Dedifferentiated amniotic fluid mesenchymal stem cell (primary cell): ENCODE data around the gene PI4KA.
"Not testable (repeated sequence)": the region's sequence is repeated elsewhere in the genome, so short reads cannot be mapped to it uniquely, and the experiment has no call there.

Source experiments
- DNase-seq: peaks from one replicate; pipeline ENCODE4 v3.0.0-alpha.2; 2016; ENCODE audit errors: extremely low spot score

Gene PI4KA

DNA sequence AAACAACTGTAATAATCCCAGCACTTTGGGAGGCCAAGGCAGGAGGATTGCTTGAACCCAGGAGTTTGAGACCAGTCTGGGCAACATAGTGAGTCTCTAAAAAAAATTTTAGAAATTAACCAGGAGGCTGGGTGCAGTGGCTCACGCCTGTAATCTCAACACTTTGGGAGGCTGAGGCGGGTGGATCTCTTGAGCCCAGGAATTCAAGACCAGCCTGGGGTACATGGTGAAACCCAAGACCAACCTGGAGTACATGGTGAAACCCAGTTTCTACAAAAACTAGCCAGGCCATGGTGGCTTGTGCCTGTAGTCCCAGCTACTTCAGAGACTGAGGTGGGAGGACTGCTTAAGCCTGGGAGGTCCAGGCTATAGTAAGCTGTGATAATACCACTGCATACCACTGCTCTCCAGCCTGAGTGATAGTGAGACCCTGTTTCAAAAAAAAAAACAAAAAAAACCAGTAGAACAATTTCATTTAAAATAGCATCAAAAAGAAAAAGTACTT, 11.2 kb downstream of the PI4KA start:
- DNase-seq, result no peak

- no peak for DNase-seq
Measured at GRCh38 chr22:20844055-20845037, 14.3 kb downstream of the PI4KA start.

GRCh38 chr22:20843501-20843900, 15.1 kb downstream of the PI4KA start:
- DNase-seq, result no peak

- no peak for DNase-seq
Measured at GRCh38 chr22:20840646-20841371, 17.8 kb downstream of the PI4KA start.

- DNase-seq, result no peak
Measured at GRCh38 chr22:20839837-20840645, 18.6 kb downstream of the PI4KA start.

- not testable (repeated sequence) for DNase-seq
Measured at GRCh38 chr22:20839354-20839753, 19.3 kb downstream of the PI4KA start.

DNA sequence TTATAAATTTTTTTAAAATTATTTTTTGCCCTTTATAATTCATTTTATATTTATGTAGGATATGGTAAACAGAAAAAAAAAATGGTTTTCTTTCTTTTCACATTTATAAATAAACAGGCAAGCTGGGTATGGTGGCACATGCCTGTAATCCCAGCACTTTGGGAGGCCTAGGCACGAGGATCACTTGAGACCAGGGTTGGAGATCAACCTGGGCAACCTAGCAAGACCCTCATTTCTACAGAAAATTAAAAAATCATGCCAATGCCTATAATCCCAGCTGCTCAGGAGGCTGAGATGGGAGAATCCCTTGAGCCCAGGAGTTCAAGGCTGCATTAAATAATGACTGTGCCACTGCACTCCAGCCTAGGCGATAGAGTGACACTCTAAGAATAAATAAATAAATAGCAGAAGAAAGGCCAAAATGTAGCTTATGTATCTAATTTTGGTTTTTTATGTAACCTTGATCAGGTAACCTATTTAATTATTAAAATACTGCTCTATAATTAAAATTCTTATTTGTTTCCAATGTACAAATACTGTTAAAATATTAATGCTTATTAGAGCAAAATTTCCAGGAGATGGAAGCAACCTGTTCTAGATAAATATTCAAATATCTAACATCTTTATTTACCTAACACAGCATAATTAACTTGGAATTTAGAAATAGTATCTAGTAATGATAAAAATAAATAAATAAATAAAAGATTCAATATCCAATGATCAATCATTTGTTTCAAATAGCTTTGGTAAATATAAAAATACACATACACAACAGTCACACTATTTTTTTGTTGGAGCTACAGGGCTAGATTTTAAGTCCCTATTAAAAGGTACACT, 21.4 kb downstream of the PI4KA start:
- DNase-seq, result no peak

- no peak for DNase-seq
Measured at GRCh38 chr22:20834725-20835124, 23.9 kb downstream of the PI4KA start.

DNA sequence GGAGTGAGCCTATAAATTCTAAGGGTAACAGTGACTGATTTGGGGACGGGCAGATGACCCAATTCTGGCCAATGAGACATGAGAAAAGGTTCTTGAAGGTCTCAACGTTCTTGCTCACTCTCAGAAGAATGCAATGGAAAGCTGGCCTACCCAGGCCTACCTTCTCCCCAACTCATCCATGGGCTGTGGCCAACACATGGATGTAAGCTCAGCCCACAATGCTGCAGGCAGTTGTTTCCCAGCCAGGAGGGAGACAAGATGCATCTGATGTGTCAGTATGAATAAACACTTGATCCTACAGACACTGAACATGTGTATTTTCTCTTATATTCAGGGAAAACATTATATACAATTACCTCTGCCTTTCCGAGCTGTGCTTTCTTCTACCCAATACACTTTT, 24.4 kb downstream of the PI4KA start:
- DNase-seq, result no peak

DNA sequence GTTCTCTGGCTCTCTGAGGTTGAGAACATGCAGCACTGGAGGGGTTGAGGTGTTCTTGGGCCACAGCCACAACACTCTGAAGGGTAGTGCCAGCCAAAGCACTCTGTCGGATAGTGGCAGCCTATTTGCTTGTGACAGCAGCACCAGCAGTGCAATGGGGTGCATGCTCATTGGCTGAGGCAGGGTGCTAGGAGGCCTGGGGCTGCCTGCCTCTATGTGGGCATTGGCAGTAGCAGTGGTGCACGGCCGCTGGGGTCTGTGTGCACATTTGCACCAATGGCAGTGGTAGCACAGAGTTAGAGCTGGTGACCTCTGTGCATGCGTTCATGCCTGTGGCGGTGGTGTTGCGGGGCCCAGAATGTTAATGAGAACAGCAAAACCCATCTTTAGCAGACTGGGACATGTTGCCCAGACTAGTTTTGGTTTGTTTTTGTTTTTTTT, 25.4 kb downstream of the PI4KA start:
- DNase-seq, result no peak

DNA sequence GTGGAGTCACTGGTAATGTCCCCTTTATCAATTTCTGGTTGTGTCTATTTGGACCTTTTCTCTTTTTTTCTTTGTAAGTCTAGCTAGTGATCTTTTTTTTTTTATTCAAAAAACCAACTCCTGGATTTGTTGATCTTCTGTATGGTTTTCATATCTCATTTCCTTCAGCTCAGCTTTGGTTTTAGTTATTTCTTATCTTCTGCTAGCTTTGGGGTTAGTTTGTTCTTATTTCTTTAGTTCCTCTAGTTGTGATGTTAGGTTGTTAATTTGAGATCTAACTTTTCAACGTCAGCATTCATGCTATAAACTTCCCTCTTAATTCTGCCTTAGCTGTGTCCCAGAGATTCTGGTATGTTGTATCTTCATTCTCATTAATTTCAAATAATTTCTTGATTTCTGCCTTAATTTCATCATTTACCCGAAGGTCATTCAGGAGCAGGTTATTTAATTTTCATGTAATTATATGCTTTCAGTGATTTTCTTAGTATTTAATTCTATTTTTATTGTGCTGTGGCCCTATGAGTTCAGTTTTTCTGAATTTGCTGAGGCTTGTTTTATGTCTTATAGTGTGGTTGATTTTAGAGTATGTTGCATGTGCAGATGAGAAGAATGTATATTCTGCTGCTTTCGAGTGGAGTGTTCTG, 29.0 kb downstream of the PI4KA start:
- DNase-seq, result no peak

GRCh38 chr22:20826373-20827152, 32.0 kb downstream of the PI4KA start:
- DNase-seq, result not testable (repeated sequence)

DNA sequence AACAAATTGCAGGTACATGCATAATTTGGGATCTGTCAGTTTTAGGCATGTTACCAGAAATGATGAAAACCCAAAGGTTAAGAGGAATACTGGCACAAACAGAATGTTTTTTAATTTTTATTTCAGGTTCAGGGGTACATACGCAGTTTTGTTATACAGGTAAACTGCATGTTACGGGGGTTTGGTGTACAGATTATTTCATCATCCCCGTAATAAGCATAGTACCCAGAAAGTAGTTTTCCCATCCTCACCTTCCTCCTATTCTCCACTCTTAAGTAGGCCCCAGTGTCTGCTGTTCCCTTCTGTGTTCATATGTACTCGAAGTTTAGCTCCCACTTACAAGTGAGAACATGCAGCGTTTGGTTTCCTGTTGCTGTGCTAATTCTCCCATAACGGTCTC, 33.0 kb downstream of the PI4KA start:
- no peak for DNase-seq

DNA sequence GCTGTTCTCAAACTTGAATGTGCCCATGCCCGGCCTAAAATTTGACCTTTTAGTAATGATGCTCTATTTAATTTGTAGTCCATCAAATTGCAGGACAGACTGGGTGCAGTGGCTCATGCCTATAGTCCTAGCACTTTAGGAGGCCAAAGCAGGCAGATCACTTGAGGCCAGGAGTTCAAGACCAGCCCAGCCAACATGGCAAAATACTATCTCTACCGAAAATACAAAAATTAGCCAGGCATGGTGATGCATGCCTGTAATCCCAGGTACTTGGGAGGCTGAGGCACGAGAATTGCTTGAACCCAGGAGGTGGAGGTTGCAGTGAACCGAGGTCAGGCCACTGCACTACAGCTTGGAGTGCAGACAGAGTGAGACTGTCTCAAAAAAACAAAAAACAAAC, 33.4 kb downstream of the PI4KA start:
- not testable (repeated sequence) for DNase-seq

DNA sequence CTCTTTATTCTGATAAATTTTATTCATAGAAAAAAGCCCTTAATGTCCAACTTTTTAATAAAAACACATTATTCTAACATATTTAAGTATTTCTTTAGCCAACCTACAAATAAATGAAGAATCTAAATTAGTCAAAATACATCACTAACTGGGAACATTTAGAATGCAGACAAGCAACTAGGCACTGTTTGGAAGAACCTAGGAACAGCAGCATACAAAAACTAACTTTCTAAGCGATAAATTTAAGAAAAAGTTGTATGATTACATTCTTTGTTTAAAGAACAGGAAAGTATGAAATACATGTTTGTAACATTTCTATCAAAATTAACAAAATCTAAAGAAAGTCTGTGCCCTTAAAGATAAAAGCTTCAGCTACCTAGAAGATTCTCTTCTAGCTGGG, 35.3 kb downstream of the PI4KA start:
- DNase-seq, result no peak

- no peak for DNase-seq
Measured at GRCh38 chr22:20822240-20822639, 36.4 kb downstream of the PI4KA start.

- not testable (repeated sequence) for DNase-seq
Measured at GRCh38 chr22:20821717-20822239, 36.8 kb downstream of the PI4KA start.

- no peak for DNase-seq
Measured at GRCh38 chr22:20819471-20819870, 39.1 kb downstream of the PI4KA start.

DNA sequence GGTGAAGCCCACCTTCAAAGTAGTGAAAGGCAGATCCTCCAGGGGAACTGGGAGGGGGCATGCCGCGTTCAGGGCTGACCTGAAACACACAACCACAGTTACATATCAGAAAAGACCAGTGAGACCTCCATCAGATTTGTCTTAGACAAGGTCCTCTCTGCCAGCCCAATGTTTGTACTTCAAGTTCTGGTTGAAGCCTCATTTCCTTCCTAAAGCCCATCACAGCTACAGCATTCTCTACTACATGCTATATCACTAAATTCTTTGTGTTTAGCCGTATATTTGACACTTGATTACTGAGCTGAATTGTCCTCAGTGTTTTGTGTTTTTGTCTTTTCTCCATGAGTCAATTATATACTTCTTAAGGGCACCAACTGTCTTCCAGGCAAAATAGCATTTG, 40.1 kb downstream of the PI4KA start:
- no peak for DNase-seq
